H9 (cell line): ENCODE measurements around the gene ZBTB20. TPM values are rescaled to one million over a fixed set of nuclear protein-coding genes. Genes with fewer than 3 reads are reported as not detected.

ENCODE experiments used
- DNase-seq: peaks from one replicate; pipeline ENCODE4 v3.0.0-alpha.2; 2017
- H2AFZ ChIP-seq: one replicate; pipeline ENCODE4 v1.6.1; 2013; ENCODE audit warnings: mild to moderate bottlenecking, low read length, control low read depth, moderate library complexity
- H2AK5ac ChIP-seq: 2 replicates; pipeline ENCODE4 v1.6.1; 2013; ENCODE audit warnings: low read length, control low read depth, mixed read lengths; ENCODE audit not compliant: insufficient read length
- H2BK120ac ChIP-seq: one replicate; pipeline ENCODE4 v1.6.1; 2013; ENCODE audit warnings: low read depth, mild to moderate bottlenecking, low read length, control low read depth, inconsistent platforms; ENCODE audit not compliant: poor library complexity, severe bottlenecking
- H2BK12ac ChIP-seq: 2 replicates; pipeline ENCODE4 v1.6.1; 2013; ENCODE audit warnings: low read length, control low read depth, mixed read lengths, low read depth; ENCODE audit not compliant: insufficient read length
- H2BK15ac ChIP-seq: 2 replicates; pipeline ENCODE4 v1.6.1; 2013; ENCODE audit warnings: low read depth, low read length, control low read depth
- H2BK20ac ChIP-seq: one replicate; pipeline ENCODE4 v1.6.1; 2013; ENCODE audit warnings: low read depth, mild to moderate bottlenecking, low read length, control low read depth, inconsistent platforms; ENCODE audit not compliant: poor library complexity, severe bottlenecking
- H2BK5ac ChIP-seq: 2 replicates; pipeline ENCODE4 v1.6.1; 2013; ENCODE audit warnings: low read length, control low read depth, mixed read lengths; ENCODE audit not compliant: insufficient read length
- H3K14ac ChIP-seq: 2 replicates; pipeline ENCODE4 v1.6.1; 2013; ENCODE audit warnings: low read length, control low read depth; ENCODE audit not compliant: insufficient read depth
- H3K18ac ChIP-seq: 2 replicates; pipeline ENCODE4 v1.6.1; 2013; ENCODE audit warnings: low read depth, mild to moderate bottlenecking, mixed read lengths, low read length, control low read depth; ENCODE audit not compliant: insufficient read length
- H3K23ac ChIP-seq: 2 replicates; pipeline ENCODE4 v1.6.1; 2013; ENCODE audit warnings: low read length, control low read depth, mixed read lengths, low read depth; ENCODE audit not compliant: insufficient read length
- H3K23me2 ChIP-seq: 2 replicates; pipeline ENCODE4 v1.6.1; 2013; ENCODE audit warnings: low read depth, mild to moderate bottlenecking, mixed read lengths, low read length, control low read depth; ENCODE audit not compliant: insufficient read length, poor library complexity, severe bottlenecking
- H3K27ac ChIP-seq: 2 replicates; pipeline ENCODE4 v1.5.1; 2013; ENCODE audit warnings: low read length, control low read depth, mixed read lengths, low read depth; ENCODE audit not compliant: insufficient read length
- H3K27me3 ChIP-seq: 2 replicates; pipeline ENCODE4 v1.6.1; 2013; ENCODE audit warnings: low read length, control low read depth, inconsistent platforms; ENCODE audit not compliant: insufficient read depth
- H3K4ac ChIP-seq: 2 replicates; pipeline ENCODE4 v1.6.1; 2013; ENCODE audit warnings: low read depth, mild to moderate bottlenecking, control low read depth, inconsistent platforms, low read length, moderate library complexity
- H3K4me1 ChIP-seq: 2 replicates; pipeline ENCODE4 v1.6.1; 2013; ENCODE audit warnings: low read length, control low read depth, inconsistent platforms; ENCODE audit not compliant: insufficient read depth
- H3K4me2 ChIP-seq: 2 replicates; pipeline ENCODE4 v1.6.1; 2013; ENCODE audit warnings: low read length, control low read depth, mixed read lengths; ENCODE audit not compliant: insufficient read length, insufficient read depth
- H3K56ac ChIP-seq: 2 replicates; pipeline ENCODE4 v1.6.1; 2013; ENCODE audit warnings: low read depth, mild to moderate bottlenecking, mixed read lengths, low read length, control low read depth; ENCODE audit not compliant: insufficient read length
- H3K79me1 ChIP-seq: 2 replicates; pipeline ENCODE4 v1.6.1; 2013; ENCODE audit warnings: low read depth, mild to moderate bottlenecking, moderate library complexity, low read length, control low read depth, inconsistent platforms; ENCODE audit not compliant: insufficient read depth, poor library complexity, severe bottlenecking
- H3K79me2 ChIP-seq: 2 replicates; pipeline ENCODE4 v1.6.1; 2013; ENCODE audit warnings: low read length, control low read depth, inconsistent platforms; ENCODE audit not compliant: insufficient read depth
- H3K9ac ChIP-seq: 2 replicates; pipeline ENCODE4 v1.6.1; 2013; ENCODE audit warnings: low read length, control low read depth, mixed read lengths; ENCODE audit not compliant: insufficient read length; ENCODE audit errors: extremely low read depth
- H3K9me3 ChIP-seq: one replicate; pipeline ENCODE4 v1.6.1; 2013; ENCODE audit warnings: low read depth, low read length, inconsistent platforms; ENCODE audit not compliant: control insufficient read depth
- H3T11ph ChIP-seq: one replicate; pipeline ENCODE4 v1.6.1; 2013; ENCODE audit warnings: mild to moderate bottlenecking, low read length, control low read depth, inconsistent platforms
- H4K20me1 ChIP-seq: one replicate; pipeline ENCODE4 v1.6.1; 2013; ENCODE audit not compliant: control insufficient read depth, insufficient read length, insufficient read depth
- H4K5ac ChIP-seq: 2 replicates; pipeline ENCODE4 v1.6.1; 2013; ENCODE audit warnings: low read depth, mild to moderate bottlenecking, mixed read lengths, low read length, control low read depth; ENCODE audit not compliant: insufficient read length
- H4K8ac ChIP-seq: replicated peaks from 2 replicates; pipeline ENCODE4 v1.6.1; 2013; ENCODE audit warnings: low read length, control low read depth, mixed read lengths, low read depth; ENCODE audit not compliant: insufficient read length
- H4K91ac ChIP-seq: 2 replicates; pipeline ENCODE4 v1.6.1; 2013; ENCODE audit warnings: low read depth, mild to moderate bottlenecking, moderate library complexity, mixed read lengths, low read length, control low read depth; ENCODE audit not compliant: insufficient read length
- H3K27ac Mint-ChIP-seq, 3 experiments: 2 replicates in 2 of 3; 3 replicates in 1 of 3; pipeline ENCODE4 v1.8.0; 2020 to 2021; ENCODE audit warnings: mixed read lengths in 3 of 3, mild to moderate bottlenecking in 1 of 3, moderate library complexity in 1 of 3
- H3K27me3 Mint-ChIP-seq: 2 replicates; pipeline ENCODE4 v1.8.0; 2021; ENCODE audit warnings: low read depth, mild to moderate bottlenecking, moderate library complexity, mixed read lengths
- H3K36me3 Mint-ChIP-seq, 3 experiments: 2 replicates in 2 of 3; 3 replicates in 1 of 3; pipeline ENCODE4 v1.8.0; 2020 to 2021; ENCODE audit warnings: low read depth in 3 of 3, mixed read lengths in 3 of 3; ENCODE audit not compliant: insufficient read depth in 1 of 3
- H3K4me1 Mint-ChIP-seq, 2 experiments: 2 replicates each; pipeline ENCODE4 v1.8.0; 2020; ENCODE audit warnings: mixed read lengths in 2 of 2
- H3K4me3 Mint-ChIP-seq, 2 experiments: 2 replicates in 1 of 2; 3 replicates in 1 of 2; pipeline ENCODE4 v1.8.0; 2020 to 2021; ENCODE audit warnings: mild to moderate bottlenecking in 2 of 2, mixed read lengths in 2 of 2, moderate library complexity in 1 of 2
- H3K9me3 Mint-ChIP-seq, 2 experiments: 2 replicates in 1 of 2; 3 replicates in 1 of 2; pipeline ENCODE4 v1.8.0; 2020; ENCODE audit warnings: mild to moderate bottlenecking in 2 of 2, mixed read lengths in 2 of 2, moderate library complexity in 1 of 2
- CTCF ChIP-seq: fragments of 200-600 bp; sonication (generic); conservative IDR thresholded peaks from 3 replicates; pipeline ENCODE4 v1.8.0; 2021; ENCODE audit warnings: antibody characterized with exemption, mild to moderate bottlenecking
- WGBS: extraction: QIAGEN DNeasy Blood & Tissue Kit; methylation state at CpG from one replicate; pipeline ENCODE4 v1.1.7; 2013; ENCODE audit warnings: missing lambda C conversion rate, low lambda C conversion rate, mixed read lengths; ENCODE audit not compliant: insufficient read length; ENCODE audit errors: extremely low coverage; 5-methylcytosine and 5-hydroxymethylcytosine counted together
- total RNA-seq: library from RNA; stranded (reverse); gene quantifications from 2 replicates; pipeline ENCODE4 v1.2.1, GENCODE V29; 2021

The ZBTB20 gene
- total RNA-seq, 1 experiment from 2014 or later: 0.70 TPM

GRCh38 chr3:114562557-114562956, 584.5 kb downstream of the ZBTB20 start:
- H4K8ac ChIP-seq: no peak overlapping the region
- no peak overlapping the region for H3T11ph ChIP-seq
- H2BK20ac ChIP-seq: no peak overlapping the region
- Mint-ChIP-seq H3K27me3 (no peaks in the 10 kb centered on the region), H3K4me1 (peaks cover 30 to 31% of the 10 kb centered on the region in 2 experiments), H3K4me3 (no peak overlapping the region), H3K9me3 (no peaks in the 10 kb centered on the region; a peak in 1 of 5 replicates), H3K36me3 (no peaks in the 10 kb centered on the region), H3K27ac (no peak overlapping the region)
- H3K27ac ChIP-seq: no peak overlapping the region
- H3K79me2 ChIP-seq: no peaks in the 10 kb centered on the region
- no peaks in the 10 kb centered on the region for H3K79me1 ChIP-seq
- H4K20me1 ChIP-seq: no peaks in the 10 kb centered on the region
- no peaks in the 10 kb centered on the region for H3K27me3 ChIP-seq
- no CpG with 5 or more reads among the region's 2 CpGs for WGBS
- no peak overlapping the region for H3K56ac ChIP-seq
- H2BK5ac ChIP-seq: no peak overlapping the region
- no peak overlapping the region for H2AK5ac ChIP-seq
- H3K23me2 ChIP-seq: no peaks in the 10 kb centered on the region
- peaks cover 2% of the 10 kb centered on the region; the same call in 1 of the 2 replicates for H3K4me1 ChIP-seq
- no peak for DNase-seq
- H3K18ac ChIP-seq: no peak overlapping the region
- TF ChIP-seq CTCF: no peak
- H2AFZ ChIP-seq: no peak overlapping the region
- no peak overlapping the region for H4K91ac ChIP-seq
- H2BK120ac ChIP-seq: no peak overlapping the region
- H3K4ac ChIP-seq: no peak overlapping the region
- no peak overlapping the region for H2BK12ac ChIP-seq
- H4K5ac ChIP-seq: no peak overlapping the region
- no peak overlapping the region for H3K23ac ChIP-seq
- no peak overlapping the region for H3K14ac ChIP-seq
- no peak overlapping the region for H3K9ac ChIP-seq
- no peak overlapping the region for H3K4me2 ChIP-seq
- H3K9me3 ChIP-seq: no peaks in the 10 kb centered on the region
- no peak overlapping the region for H2BK15ac ChIP-seq
